ENCODE results near the gene ZNF772.
A peak's percentile ranks its signal among the peaks of the same experiment; 100 is the strongest.
"Not testable (repeated sequence)": the region's sequence is repeated elsewhere in the genome, so short reads cannot be mapped to it uniquely, and the experiment has no call there.

The ZNF772 gene

DNA sequence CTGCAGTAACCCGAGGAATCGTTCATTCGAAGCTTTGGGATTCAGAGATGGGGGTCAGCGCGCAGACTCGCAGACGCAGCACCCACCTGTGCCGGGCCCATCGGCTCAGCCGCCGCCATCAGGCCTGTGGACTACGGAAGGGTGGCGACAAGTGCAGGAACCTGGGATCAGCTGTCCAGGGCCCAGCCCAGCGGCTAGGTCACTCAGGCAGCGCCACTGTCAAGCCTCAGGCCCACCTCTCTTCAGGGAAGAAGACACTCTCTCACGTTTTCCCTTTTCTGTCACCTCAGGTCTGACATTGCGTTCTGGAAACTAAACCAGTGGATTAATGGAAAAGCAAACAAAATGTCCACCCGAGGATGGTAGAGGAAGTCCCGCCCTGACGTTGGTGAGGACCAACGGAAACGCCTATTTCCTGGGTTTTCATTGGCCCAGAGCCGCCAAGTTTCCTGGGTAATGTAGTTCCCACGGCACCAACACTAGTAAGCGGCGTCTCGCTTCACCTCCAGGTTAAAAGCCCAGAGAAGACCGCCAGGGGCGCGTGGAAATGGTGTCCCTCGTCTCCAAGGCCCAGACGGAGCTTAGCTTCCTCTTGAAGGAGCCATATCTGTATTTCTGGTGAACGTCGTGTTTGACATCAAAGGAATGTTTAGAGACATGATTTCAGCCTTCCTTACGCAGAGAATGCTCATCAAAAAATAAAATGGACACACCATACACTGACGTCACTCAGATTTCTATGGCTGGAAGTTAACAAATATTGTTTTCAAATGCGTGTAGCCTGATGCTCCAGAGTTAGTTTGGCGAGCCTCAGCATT is at the start of gene ZNF772:
ZNF772 (minus strand) TSS at position 376 of the 818 bp plus-strand sequence; CDS start at position 119, 257 bp downstream.
- DNase-seq (ENCODE audit: extremely low spot score) = peak; percentile 92
- POLR2A ChIA-PET = no interaction called here
- TF ChIP-seq, protein P1, sequence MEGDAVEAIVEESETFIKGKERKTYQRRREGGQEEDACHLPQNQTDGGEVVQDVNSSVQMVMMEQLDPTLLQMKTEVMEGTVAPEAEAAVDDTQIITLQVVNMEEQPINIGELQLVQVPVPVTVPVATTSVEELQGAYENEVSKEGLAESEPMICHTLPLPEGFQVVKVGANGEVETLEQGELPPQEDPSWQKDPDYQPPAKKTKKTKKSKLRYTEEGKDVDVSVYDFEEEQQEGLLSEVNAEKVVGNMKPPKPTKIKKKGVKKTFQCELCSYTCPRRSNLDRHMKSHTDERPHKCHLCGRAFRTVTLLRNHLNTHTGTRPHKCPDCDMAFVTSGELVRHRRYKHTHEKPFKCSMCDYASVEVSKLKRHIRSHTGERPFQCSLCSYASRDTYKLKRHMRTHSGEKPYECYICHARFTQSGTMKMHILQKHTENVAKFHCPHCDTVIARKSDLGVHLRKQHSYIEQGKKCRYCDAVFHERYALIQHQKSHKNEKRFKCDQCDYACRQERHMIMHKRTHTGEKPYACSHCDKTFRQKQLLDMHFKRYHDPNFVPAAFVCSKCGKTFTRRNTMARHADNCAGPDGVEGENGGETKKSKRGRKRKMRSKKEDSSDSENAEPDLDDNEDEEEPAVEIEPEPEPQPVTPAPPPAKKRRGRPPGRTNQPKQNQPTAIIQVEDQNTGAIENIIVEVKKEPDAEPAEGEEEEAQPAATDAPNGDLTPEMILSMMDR (IDR thresholded peaks at IDR 0.05; ENCODE audit: control extremely low read depth, extremely low read depth, low read depth, missing control alignments) = peak; percentile 24
- CTCF ChIA-PET = interaction anchor here (1.7 kb wide), 1 partner anchor 8 kb away, joined by 4 read pairs; no protein-coding TSS in a partner anchor

DNA sequence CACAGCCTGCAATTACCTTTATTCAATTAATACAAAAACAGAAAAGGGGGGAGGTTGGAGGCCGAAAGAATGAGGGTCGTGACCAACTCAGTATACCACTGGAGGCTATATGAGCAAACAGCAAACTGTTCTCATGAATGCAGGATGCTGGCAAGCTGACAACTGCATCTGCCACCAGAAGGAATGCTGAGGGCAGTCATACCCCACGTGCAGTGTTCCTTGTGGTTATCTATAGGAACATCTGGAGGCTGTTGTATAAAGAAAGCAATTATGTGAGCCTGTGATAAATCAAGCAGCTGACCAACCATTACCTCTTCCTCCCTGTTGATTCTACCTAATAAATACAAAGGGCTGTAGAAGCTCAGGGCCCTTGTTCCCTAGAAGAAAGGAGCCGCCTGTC is 40.7 kb upstream of the ZNF772 start:
- DNase-seq (ENCODE audit: extremely low spot score); CTCF ChIA-PET; POLR2A ChIA-PET: not testable (repeated sequence)

- ChIA-PET POLR2A (no interaction called here), CTCF (no interaction called here)
- no peak for DNase-seq (ENCODE audit: extremely low spot score)
- TF ChIP-seq, protein P1 (IDR thresholded peaks at IDR 0.05; ENCODE audit: control extremely low read depth, extremely low read depth, low read depth, missing control alignments) = no peak
Observed at GRCh38 chr19:57515255-57515654, 37.9 kb upstream of the ZNF772 start.

- ChIA-PET CTCF (no interaction called here), POLR2A (no interaction called here)
- TF ChIP-seq, protein P1 (IDR thresholded peaks at IDR 0.05; ENCODE audit: control extremely low read depth, extremely low read depth, low read depth, missing control alignments) = no peak
- DNase-seq (ENCODE audit: extremely low spot score) = no peak
Observed at GRCh38 chr19:57512845-57513244, 35.5 kb upstream of the ZNF772 start.

DNA sequence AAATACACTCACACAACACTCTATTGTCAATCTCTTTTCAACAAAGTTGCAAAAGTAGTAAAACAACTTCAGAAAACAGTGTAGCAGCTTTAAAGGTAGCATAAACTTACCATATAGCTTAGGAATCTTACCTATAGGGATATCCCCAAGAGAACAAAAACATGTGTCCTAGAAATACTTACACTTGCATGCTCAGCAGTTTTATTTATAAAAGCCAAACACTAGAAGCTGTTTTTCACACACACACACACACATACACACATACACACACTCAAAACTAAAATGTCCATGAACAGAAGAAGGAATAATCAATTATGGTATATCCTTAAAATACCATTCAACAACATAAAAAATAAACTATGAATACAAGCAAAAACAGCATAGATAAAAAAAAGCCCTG is 34.1 kb upstream of the ZNF772 start:
- TF ChIP-seq, protein P1 (IDR thresholded peaks at IDR 0.05; ENCODE audit: control extremely low read depth, extremely low read depth, low read depth, missing control alignments) = no peak
- ChIA-PET POLR2A (no interaction called here), CTCF (interaction anchor here (1.2 kb wide), 1 partner anchor 21 kb away, joined by 3 read pairs; no protein-coding TSS in a partner anchor)
- DNase-seq (ENCODE audit: extremely low spot score) = no peak

- ChIA-PET CTCF (no interaction called here), POLR2A (no interaction called here)
- no peak for DNase-seq (ENCODE audit: extremely low spot score)
- TF ChIP-seq, protein P1 (IDR thresholded peaks at IDR 0.05; ENCODE audit: control extremely low read depth, extremely low read depth, low read depth, missing control alignments) = no peak
Observed at GRCh38 chr19:57506163-57506562, 28.8 kb upstream of the ZNF772 start.

- POLR2A ChIA-PET = interaction anchor here (0.5 kb wide), 1 partner anchor 370 kb away, joined by 5 read pairs; no protein-coding TSS in a partner anchor
- CTCF ChIA-PET; DNase-seq (ENCODE audit: extremely low spot score): not testable (repeated sequence)
Observed at GRCh38 chr19:57500400-57500799, 23.0 kb upstream of the ZNF772 start.

DNA sequence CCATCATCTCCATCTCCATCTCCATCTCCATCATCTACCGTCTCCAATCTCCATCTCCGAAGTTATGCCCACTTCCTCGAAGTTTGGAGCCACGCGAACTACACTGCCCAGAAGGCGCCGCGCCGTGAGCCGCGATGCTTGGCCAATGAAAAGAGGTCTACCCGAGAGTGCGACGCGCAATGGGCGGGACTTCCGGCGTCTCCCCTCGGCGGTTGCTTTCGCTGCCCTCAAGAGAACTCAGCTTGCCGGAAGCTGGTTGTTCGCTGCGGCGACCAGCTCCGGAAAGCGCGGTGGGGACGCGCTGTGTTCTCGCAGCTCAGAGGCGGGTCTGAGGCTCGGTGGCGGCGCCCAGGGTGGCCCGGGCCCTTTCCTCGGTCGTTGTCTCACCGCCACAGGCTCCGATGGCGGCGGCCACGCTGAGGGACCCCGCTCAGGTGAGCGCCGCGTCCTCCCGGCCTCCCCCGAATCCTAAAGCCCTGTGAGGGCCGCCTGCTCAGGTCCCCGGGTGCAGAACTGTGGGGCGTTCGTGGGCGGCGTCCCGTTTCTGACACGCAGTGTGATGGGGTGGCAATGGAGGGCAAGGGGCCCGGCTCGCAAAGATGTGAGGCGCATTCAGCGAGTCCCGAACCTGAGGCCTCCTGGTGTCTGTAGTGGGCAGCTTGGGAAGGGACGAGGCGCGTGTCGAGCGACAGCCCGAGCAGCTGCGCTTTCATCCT is 22.5 kb upstream of the ZNF772 start, which contains the start of gene ZNF773:
ZNF773 (plus strand) TSS at position 259 of the 716 bp plus-strand sequence; CDS start at position 402, 143 bp downstream.
- POLR2A ChIA-PET = interaction anchor here (0.7 kb wide), 1 partner anchor 59 kb away, joined by 3 read pairs; no protein-coding TSS in a partner anchor
- CTCF ChIA-PET = not testable (repeated sequence)
- peak; percentile 96 for DNase-seq (ENCODE audit: extremely low spot score)

- CTCF ChIA-PET = not testable (repeated sequence)
- POLR2A ChIA-PET = interaction anchor here (0.7 kb wide), 1 partner anchor 60 kb away, joined by 3 read pairs; no protein-coding TSS in a partner anchor
Observed at GRCh38 chr19:57499332-57499679, 21.9 kb upstream of the ZNF772 start.

DNA sequence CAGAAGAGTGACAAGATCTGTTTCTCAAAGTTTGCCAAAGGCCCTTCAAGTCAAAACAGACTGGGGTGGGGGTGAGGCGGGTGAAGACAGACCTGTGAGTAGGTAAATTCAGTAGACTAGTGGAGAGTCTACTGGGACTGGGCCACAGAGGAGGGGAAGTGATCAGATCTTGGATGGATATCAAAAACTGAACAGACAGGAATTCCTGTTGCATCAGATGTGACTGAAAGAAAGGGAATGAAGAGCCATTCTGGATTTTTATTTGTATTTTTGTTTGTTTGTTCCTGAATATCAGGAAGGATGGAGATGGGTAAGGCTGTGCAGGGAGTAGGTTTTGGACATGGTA is 10.9 kb upstream of the ZNF772 start:
- CTCF ChIA-PET; POLR2A ChIA-PET; DNase-seq (ENCODE audit: extremely low spot score): not testable (repeated sequence)

More at GRCh38 chr19:57499332-57499679, 21.9 kb upstream of the ZNF772 start:
- not testable (repeated sequence) for DNase-seq (ENCODE audit: extremely low spot score)

DNA sequence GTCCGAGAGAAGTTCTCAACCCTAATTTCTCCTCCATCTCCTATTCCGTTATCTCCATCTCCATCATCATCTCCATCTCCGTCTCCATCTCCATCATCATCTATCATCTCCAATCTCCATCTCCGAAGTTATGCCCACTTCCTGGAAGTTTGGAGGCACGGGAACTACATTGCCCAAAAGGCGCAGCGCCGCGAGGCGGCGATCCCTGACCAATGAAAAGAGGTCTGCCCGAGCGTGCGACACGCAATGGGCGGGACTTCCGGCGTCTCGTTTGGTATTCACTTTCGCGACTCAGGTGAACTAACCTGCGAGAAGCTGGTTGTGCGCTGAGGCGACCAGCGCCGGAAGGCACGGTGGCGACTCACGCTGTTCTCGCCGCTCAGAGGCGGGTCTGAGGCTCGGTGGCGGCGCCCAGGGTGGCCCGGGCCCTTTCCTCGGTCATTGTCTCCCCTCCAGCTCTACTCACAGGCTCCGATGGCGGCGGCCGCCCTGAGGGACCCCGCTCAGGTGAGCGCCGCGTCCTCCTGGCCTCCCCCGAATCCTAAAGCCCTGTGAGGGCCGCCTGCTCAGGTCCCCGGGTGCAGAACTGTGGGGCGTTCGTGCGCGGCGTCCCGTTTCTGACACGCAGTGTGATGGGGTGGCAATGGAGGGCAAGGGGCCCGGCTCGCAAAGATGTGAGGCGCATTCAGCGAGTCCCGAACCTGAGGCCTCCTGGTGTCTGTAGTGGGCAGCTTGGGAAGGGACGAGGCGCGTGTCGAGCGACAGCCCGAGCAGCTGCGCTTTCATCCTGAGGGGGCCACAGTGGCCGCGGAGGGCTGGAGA is 10.3 kb upstream of the ZNF772 start, which contains the start of gene ZNF419:
ZNF419 (plus strand) TSS at position 274 of the 822 bp plus-strand sequence; CDS start at position 475, 201 bp downstream.
- DNase-seq (ENCODE audit: extremely low spot score) = peak; percentile 93
- CTCF ChIA-PET, POLR2A ChIA-PET: not testable (repeated sequence)

Data from GM10248 (cell line).